Astrocyte of the spinal cord (primary cell): Measurements from ENCODE around the gene CRISPLD2.
"Not testable (repeated sequence)": the region's sequence is repeated elsewhere in the genome, so short reads cannot be mapped to it uniquely, and the experiment has no call there.

Experiments used
- DNase-seq: peaks from one replicate; pipeline ENCODE4 v3.0.0; 2011; ENCODE audit warnings: low read depth, low spot score
- H3K4me3 ChIP-seq: 2 replicates; pipeline ENCODE4 v1.5.1; 2011; ENCODE audit warnings: low read depth, mild to moderate bottlenecking, low read length, moderate library complexity
- in situ Hi-C: cut with HindIII; loops from 2 replicates; pipeline ENCODE4 v1.10.0; 2017; ENCODE audit warnings: low sequenced_read_pairs
- TF ChIP-seq, protein P1 (sequence below): IDR thresholded peaks from 2 replicates; pipeline ENCODE4 v1.5.1; 2012; ENCODE audit warnings: low read depth, mild to moderate bottlenecking, low read length, inconsistent platforms

CRISPLD2 gene

DNA sequence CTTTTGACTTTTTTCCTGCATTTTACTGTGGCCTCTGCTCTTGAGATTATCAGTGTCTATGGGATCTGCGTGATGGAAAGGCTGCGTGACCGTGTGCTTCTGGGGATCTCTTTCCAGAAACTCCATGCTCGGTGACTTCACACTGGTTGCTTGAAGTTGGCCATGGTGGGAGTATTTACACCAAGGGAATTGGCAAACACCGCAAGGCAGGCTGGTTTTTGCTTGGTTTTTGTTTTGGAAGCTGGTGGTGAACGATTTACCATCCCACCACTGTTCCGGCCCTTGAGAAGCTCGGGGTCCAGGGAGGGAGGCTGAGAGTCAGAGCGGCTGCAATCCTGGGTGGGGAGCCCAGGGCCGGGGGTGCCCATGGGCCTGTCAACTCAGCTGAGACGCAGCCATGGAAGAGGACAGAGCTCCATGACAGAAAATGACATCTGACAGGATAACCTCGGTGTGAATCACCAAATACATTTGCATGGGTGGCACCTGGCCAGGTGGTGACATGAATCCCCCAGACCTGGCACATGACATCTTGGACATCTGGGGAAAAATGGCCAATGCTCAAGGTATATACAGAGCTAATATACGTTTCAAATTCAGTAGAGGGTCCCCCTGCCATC lies 11.1 kb downstream of the CRISPLD2 start:
- in situ Hi-C loops, result no loop called here
- no peak overlapping the region for H3K4me3 ChIP-seq
- TF ChIP-seq, protein P1, sequence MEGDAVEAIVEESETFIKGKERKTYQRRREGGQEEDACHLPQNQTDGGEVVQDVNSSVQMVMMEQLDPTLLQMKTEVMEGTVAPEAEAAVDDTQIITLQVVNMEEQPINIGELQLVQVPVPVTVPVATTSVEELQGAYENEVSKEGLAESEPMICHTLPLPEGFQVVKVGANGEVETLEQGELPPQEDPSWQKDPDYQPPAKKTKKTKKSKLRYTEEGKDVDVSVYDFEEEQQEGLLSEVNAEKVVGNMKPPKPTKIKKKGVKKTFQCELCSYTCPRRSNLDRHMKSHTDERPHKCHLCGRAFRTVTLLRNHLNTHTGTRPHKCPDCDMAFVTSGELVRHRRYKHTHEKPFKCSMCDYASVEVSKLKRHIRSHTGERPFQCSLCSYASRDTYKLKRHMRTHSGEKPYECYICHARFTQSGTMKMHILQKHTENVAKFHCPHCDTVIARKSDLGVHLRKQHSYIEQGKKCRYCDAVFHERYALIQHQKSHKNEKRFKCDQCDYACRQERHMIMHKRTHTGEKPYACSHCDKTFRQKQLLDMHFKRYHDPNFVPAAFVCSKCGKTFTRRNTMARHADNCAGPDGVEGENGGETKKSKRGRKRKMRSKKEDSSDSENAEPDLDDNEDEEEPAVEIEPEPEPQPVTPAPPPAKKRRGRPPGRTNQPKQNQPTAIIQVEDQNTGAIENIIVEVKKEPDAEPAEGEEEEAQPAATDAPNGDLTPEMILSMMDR, result no peak
- DNase-seq, result no peak

- DNase-seq, in situ Hi-C loops, H3K4me3 ChIP-seq: not testable (repeated sequence)
Measured at GRCh38 chr16:84831728-84832127, 11.9 kb downstream of the CRISPLD2 start.

DNA sequence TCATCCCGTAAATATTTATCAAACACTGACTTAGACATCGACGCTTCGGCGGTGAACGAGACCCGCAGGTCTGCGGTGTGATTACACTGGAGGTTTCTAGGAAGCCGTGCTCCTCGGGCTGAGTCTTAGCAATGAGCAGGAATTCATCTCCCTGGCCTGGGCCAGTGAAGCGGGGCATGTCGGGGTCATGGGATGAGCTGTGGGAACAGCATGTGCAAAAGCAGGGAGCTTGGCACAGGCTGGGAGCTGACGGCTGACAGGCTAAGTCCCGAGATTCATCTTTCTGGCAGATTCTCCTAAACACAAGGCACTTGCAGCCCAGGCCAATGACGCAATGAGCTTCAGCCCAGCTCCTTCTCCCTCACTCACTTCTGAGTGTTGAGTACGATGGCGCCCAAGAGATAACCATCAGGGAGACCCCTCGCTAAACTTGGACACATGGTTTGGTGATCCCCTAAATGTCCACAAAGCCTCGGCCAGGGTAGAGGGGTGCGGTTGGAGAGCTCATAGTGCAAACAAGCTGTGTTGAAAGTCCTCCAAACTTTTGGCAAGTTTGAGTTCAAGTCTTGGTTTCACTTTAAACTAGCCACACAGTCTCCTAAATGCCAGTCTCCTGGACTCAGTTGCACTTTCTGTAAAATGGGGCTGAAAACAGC lies 12.8 kb downstream of the CRISPLD2 start:
- DNase-seq, result peak; percentile 99
- in situ Hi-C loops, result no loop called here
- H3K4me3 ChIP-seq, result no peak overlapping the region
- TF ChIP-seq, protein P1, result no peak

GRCh38 chr16:84833144-84833500 lies 13.3 kb downstream of the CRISPLD2 start:
- H3K4me3 ChIP-seq, result no peak overlapping the region
- TF ChIP-seq, protein P1, result no peak
- DNase-seq, result no peak
- in situ Hi-C loops, result no loop called here

DNA sequence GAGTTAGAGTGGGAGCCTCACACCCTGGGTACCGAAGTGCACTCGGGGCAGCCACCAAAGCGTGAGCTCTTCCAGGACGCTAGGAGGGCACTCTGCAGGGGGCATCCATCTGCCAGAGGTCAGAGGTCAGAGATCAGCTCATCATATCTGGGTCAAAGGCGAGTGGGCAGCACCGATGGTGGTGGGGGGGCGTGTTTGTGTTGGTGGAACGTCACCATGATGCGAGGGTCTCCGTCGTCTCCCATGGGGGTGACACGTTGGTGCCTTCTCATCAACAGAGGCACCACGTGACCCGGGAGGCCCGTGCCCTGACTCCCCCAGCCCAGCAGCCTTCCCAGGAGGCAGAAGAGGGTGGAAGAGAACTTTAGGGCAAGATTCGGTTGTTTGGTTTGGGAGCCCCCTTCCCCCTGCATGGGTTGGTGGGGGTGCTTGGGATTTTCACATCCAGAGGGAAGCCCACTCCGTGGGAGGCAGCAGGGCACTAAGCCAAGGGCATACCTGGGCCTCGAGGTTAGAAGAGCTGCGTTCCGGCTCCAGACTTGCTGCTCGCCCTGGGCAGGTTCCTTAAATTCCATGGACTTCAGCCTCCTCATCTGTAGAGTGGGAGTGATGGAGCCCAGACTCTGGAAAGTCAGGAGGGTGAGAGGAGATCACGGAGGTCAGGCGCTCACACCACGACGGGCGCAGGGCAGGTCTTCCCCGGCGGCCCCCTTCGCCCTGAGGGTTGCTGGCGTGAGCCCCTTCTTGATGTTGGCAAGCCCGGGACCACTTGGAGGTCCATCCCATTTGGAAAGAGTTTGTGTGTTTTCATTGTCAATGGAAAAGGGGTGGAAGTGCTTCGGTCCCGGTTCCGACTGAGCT lies 14.0 kb downstream of the CRISPLD2 start:
- TF ChIP-seq, protein P1, result no peak
- DNase-seq, result no peak
- no peak overlapping the region for H3K4me3 ChIP-seq
- in situ Hi-C loops, result no loop called here

DNA sequence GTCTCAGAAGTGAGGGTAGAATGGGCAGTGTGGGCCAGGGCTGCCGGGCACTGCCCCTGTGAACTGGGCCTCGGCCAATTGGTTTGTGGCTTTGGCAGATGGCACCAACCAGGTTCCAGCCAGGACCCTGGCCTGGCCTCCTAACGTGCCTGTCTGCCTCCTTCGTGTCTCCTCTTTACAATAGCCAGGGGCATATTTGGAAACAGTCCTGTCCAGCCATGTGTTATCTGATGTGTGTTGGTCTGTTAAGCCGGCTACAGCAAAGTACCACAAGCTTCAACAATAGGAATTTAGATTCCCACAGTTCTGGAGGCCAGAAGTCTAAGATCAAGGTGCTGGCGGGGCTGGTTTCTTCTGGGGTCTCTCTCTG lies 14.6 kb downstream of the CRISPLD2 start:
- TF ChIP-seq, protein P1, result no peak
- no peak overlapping the region for H3K4me3 ChIP-seq
- DNase-seq, result no peak
- in situ Hi-C loops, result no loop called here

DNA sequence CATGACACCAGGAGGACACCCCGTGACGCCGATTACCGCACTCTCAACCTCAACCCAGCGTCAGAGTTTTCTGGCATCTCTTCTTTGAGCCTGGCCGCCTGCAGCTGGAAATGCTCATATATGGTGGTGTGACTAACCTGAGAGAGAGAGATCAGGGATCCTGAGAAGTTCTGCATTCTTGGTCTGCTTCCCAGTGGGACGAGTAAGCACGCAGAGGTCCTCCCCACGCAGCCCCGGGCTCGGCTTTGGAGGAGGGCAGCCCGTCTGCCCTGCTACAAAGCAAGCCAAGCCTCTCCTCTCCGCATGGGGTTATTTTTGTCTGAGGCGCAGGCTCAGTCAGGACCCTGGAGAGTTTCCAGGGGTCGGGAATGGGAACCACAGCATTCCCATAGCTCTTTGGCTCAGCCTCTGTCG lies 16.5 kb downstream of the CRISPLD2 start:
- peak; percentile 100 for DNase-seq
- TF ChIP-seq, protein P1, result no peak
- H3K4me3 ChIP-seq, result no peak overlapping the region
- in situ Hi-C loops, result no loop called here
